Heart left ventricle (tissue), 13 donors: ENCODE results near the gene IREB2.
"Not testable (repeated sequence)": the region's sequence is repeated elsewhere in the genome, so short reads cannot be mapped to it uniquely, and the experiment has no call there.

Experiments
- CTCF ChIP-seq, 12 donors: fragments of 200-600 bp; sonication (generic) in 4 of 12; IDR thresholded peaks; one replicate each; pipeline versions ENCODE4 v1.5.0 to v1.8.0; 2018 to 2022; ENCODE audit warnings: antibody characterized with exemption in 12 of 12, mild to moderate bottlenecking in 5 of 12
- POLR2A ChIP-seq, 2 donors: fragments of 450-650 bp; IDR thresholded peaks; one replicate each; pipeline ENCODE4 v1.6.1; 2017; ENCODE audit warnings: antibody characterized with exemption in 2 of 2, mild to moderate bottlenecking in 2 of 2, moderate library complexity in 2 of 2
- donor health status: ischemic (EF 13 %, LVEDD 7.1; RV severe dilation, severe dysfunction).
- donor health status: DM: no; HTN: yes; CAD: no.
- donor health status: DM: no; HTN: no; CAD: no.
- donor health status: ischemic (EF 25% LVEDD 6.9; RV normal size, moderate dysfunction).
- donor health status: ischemic (EF 25% LVEDD 5.7; RV mildly dilated, moderate dysfunction).
- donor health status: ischemic (EF 35%, LVEDD 5.7; RV mildly dilated, moderate dysfunction).
- donor health status: nonischemic (EF 11% LVEDD 7.7; RV severe dilation, severe dysfunction).
- donor health status: DM: yes; HTN: yes; CAD: no.
- donor health status: PGD.
- donor health status: ischemic (EF 29% LVEDD 5.4; RV normal size, mild dysfunction).
- donor health status: nonischemic (EF 23%, LVEDD 6.1; RV moderate dilation, normal function).

GRCh38 chr15:78539464-78540140 is 101.6 kb downstream of the IREB2 start:
- not testable (repeated sequence) for TF ChIP-seq CTCF, POLR2A (IDR thresholded peaks at IDR 0.05)
